GM18867 (cell line): ENCODE data around the gene DAZL.
A peak's percentile ranks its signal among the peaks of the same experiment; 100 is the strongest.

Experiments
- ATAC-seq: cut with Tn5 transposase; IDR thresholded peaks from one replicate; pipeline ENCODE4 v1.9.1; 2021; ENCODE audit warnings: mild to moderate bottlenecking, moderate library complexity; ENCODE audit not compliant: unreplicated experiment

The DAZL gene

DNA sequence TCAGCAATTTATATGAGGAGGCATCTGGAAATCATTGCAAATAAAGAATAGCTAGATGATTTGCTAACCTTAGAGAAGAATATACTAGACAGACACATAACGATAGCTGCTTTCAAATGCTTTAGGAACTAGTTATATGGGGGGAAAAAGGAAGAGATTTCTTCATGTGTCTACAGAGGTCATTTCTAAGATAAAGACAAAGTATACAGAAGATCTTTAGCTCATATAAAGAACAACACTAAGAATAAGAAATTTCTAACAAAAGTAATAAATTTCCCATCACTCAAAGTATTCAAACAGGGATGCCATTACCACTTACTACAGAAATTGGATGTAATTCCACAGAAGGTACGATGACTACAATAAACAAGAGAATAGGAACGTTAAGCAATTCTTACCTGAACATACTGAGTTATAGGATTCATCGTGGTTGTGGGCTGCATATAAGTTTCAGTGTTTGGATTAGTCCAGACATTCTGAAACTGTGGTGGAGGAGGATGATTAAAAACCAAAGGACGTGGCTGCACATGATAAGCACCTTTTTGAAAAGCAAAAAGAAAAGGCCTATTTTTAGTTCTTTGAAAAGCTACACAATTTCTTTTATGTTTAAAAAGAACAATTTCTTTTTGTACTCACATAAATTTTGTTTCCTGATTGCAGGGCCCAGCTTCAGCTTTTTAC, 8.7 kb downstream of the DAZL start:
- ATAC-seq = no peak

DNA sequence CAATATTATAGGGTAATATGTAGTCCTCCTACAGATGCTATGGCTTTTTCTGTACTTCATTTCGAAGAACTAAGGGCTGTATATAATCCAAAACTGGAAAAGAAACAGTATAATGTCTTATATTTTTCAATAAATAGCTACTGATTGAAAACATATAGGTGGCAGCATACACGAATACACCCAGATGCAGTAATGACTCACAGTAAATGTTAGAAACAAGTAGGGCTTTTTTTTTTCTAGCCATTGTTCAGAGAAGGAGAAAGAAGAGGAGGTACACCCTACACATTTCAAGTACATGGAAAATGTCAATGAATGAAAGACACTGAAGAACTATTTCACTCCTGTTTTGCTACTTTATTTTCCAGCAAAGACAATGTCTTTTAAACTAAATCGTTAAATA, 9.4 kb downstream of the DAZL start:
- no peak for ATAC-seq

DNA sequence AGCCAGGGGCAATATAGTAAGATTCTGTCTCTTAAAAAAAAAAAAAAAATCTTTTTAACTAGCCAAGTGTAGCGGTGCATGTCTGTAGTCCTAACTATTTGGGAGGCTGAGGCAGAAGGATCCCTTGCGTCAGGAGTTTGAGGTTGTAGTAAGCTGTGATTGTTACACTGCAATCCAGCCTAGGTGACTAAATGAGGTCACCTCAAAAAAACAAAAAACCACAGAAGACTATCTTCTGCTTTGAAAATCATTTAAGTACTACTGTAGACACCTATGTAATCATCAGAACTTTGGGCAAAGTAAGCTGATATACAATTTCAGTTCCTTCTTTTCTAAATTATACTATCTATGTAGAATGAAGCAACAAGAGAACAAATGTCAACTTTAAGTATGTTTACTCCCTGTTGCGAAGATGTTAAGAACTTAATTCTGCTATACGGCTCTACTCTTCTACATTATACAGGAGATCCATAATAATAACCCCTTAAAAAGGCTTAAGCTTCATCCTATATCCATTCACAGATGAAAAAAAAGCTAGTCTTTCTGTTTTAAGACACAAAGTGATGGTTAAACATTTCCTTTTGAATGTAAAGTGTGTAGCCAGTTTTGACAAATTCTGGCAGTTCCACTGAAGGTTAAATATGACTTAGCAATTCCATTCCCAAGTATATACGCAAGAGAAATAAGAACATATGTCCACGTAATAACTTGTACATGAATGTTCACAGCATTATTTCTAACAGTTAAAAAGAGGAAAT, 15.2 kb downstream of the DAZL start:
- peak; percentile 98 for ATAC-seq

DNA sequence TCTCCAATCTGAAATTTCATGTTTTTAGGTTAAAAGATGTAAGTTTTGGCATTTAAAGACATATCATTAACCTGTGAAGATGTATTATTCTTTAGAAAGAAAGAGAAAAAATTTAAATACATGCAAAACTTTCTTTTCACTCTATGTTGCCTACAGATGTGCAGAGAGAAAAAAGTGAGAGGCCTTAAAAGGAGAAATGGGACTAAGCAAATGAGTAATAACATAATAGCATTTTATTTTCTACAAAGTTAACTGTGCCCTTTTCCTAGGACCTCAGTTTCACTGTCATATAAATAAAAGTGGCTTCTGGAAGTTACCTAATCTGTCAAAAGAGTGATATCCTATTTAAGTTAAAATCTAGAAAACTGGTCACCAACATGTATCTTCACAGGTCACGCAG, 16.1 kb downstream of the DAZL start:
- no peak for ATAC-seq

DNA sequence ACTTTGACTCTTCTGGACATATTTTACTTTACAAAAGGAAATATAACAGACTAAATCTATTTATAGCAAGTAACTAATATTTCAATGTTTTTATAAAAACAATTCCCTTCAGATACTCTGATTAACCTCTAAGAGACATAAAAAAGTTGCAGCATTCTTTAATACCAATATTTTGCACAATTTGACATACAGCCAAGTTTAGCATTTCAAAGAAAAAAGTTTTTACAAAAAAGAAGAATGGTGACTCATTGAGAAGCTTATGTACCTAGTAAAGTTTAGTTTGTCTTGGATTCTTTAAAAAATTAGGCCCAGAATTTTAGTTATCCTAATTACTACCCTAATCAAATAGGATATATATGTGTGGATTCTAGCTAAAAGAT, 17.6 kb downstream of the DAZL start:
- no peak for ATAC-seq

DNA sequence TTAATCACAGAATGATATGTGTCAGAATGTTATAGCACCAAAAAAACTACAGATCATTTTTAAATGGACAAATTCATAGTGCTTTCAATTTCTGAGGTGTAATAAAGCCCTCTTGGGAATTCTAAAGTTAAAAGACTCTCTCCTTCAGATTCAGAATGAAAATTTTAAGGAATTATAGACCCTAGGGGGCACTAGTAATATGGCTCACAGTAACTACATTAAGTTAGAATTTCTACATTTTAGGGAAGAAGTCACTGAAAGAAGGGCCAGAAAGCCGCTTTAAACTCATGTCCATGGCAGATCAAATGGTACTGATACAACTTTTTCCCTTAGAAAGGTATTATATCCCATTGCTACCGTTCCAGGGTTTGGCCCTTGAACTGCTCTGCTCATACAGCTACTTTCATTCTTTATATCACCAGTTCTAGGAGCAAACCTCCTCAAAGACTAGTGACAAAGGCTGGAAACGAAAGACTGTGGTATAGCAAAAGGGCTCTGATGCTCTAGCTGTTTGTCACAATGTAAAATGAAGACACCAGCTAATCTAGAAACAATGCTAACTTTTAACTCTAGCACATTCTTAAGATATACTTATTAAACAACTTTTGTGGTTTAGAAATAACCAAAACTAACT, 18.1 kb downstream of the DAZL start:
- no peak for ATAC-seq

DNA sequence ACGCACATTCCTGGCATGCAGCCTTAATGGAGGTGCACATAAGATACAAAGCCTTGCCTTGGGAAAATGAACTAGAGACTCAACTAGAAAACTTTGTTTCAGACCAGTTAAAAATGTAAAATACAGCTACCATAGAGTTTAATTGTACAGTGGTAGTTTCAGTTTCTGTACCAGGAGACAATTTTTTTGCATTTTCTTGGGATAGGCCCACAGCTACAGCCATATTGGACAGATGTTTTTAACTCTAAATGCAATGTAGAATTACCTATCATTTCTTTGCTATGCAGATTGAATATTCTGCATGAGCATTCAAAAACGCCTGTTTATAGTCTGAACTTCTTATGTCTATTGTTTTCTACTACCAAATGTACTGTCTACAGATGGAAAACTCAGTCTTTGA, 20.3 kb downstream of the DAZL start:
- ATAC-seq = no peak

DNA sequence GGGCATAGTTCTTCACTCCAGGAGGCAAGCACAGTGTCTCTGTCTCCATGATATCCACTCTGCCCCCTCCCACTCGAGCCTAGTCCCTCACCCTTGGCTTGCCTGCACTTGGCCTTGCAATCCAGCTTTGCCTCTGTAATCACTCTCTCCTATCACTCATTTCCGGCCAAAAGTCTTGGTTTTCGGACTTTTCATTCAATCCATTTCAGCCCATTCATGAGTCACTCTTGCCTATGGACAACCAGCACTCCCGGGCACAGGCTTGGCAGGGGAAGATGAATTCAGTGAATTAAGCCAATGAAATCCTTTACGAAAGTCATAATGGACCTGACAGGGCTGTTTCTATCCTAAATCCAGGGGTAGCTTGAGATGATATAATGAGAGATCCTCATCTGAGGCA, 21.7 kb downstream of the DAZL start:
- ATAC-seq = no peak

DNA sequence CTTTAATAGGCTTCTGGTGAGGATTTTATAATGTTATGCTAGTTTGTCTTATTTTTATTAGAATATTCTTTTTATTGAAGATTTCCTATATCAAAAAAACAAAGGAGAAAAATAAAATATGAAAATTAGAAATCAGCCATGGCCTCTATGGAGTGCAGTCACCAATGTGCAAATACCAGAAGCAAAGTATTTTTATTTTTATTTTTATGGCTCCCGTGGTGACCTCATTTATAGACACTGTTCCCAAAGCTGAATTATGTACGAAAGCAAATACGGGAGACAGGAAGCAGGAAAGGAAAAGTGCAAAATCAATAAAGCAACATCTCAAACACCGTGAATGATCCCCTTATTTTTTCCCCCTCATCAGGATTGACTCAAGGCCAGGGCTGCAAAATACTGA, 35.1 kb downstream of the DAZL start:
- no peak for ATAC-seq

DNA sequence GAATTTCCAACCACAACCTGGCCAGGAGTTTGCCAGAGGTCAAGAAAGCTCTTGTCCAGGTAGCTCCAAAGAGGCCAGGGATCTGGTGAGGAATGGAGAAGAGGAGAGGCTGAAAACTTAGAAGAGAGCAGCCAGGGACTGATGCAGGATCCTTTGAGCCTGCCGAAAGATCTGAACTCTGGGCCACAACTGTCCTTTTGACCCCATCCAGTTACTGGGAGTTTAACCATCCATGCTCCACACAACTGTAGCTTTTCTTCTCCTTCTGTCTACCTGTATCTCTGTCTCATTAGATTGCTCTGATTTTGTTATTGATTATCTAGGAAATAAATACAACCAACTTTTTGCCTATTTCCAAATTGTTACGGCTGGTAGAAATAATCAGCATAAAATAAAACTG, 36.7 kb downstream of the DAZL start:
- ATAC-seq = no peak

DNA sequence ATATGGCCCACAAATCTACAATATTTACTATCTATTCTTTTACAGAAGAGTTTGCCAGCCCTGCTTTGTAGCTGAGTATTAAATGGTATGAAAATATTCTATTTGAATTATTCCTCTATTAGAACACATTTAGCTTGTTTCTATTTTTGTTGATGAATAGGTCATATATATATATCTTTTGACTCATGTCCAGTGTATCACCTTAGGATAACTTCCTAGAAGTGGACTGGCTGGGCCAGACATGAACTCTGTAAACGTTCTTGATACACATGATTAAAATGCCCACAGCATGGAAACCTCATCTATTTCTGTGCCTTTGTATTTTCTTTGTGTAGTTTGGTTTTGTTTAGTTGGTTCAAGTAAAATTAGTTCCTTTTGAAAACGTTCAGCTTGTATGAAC, 37.1 kb downstream of the DAZL start:
- ATAC-seq = no peak

DNA sequence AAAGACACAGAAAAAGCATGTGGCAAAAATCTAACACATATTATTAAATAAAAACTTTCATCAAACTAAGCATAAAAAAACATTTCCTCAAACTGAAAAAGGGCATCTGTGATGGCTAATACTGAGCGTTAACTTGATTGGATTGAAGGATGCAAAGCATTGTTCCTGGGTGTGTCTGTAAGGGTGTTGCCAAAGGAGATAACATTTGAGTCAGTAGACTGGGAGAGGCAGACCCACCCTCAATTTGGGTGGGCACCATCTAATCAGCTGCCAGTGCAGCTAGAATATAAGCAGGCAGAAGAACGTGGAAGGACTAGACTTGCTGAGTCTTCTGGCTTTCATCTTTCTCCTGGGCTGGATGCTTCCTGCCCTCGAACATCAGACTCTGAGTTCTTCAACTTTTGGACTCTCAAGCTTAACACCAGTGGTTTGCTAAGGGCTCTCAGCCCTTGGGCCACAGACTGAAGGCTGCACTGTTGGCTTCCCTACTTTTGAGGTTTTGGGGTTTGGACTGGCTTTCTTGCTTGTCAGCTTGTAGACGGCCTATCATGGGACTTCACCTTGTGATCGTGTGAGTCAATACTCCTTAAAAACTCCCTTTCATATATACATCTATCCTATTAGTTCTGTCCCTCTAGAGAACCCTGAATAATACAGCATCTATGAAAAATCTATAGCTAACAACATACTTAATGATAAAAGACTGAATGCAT, 45.4 kb downstream of the DAZL start:
- ATAC-seq = no peak

DNA sequence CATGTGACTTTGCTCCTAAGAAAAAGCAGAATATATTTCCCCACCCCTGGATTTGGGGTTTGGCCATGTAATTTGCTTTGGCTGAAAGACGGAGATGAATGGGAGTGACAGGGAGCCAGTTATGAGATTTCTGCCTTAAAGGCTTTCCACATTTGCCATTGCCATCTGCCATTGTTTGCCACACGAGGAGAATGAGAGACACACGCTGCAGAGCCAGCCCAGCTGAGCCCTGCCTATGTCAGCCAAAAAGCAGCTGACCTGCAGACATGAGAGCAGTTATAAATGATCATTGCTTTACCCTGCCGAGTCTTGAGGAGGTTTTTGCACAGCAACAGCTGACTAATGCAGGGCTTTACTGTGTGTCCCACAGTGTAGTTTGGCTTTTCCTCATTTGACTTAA, 51.1 kb downstream of the DAZL start:
- ATAC-seq = no peak

DNA sequence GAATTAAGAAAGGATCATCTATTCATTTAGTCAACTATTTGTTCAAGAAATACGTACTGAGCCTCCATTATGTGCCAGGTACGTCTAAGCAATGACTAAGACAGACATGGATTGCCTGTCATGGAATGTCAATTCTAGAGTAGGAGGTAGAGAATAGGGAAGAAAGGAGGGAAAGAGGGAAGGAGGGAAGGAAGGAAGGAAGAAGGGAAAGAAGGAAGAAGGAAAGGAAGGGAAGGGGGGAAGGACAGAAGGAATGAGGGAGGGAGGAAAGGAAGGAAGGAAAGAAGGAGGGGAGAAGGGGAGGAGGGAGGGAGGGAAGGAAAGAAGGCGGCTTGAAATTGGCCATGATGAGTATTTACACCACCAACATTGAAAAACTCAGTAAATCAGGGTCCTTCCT, 52.5 kb downstream of the DAZL start:
- no peak for ATAC-seq

DNA sequence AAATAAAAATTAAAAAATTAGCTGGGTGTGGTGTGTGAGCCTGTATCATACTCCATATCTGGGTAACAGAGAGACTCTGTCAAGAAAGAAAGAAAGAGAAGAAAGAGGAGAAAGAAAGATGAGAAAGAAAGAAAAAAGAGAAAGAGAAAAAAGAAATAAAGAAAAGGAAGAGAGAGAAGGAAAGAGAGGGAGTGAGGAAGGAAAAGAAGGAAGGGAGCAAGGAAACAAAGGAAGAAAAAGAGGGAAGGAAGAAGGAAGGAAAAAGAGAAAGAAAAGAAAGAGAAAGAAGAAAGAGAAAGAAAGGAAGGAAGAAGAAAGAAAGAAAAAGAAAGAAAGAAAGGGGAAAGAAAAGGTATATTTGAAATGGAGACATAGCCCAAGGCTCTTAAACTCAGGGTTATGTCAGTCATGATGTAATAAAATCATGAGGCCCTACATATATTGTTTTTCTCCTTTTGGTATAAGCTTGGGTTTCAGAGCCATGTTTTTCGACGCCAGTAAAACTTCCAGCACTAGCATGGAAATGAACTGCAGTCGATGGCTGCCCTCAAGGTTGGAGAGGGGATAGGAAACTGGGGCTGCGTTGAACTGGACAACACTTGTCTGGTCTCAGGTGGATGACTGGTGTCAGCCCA, 53.8 kb downstream of the DAZL start:
- ATAC-seq = peak; percentile 26

DNA sequence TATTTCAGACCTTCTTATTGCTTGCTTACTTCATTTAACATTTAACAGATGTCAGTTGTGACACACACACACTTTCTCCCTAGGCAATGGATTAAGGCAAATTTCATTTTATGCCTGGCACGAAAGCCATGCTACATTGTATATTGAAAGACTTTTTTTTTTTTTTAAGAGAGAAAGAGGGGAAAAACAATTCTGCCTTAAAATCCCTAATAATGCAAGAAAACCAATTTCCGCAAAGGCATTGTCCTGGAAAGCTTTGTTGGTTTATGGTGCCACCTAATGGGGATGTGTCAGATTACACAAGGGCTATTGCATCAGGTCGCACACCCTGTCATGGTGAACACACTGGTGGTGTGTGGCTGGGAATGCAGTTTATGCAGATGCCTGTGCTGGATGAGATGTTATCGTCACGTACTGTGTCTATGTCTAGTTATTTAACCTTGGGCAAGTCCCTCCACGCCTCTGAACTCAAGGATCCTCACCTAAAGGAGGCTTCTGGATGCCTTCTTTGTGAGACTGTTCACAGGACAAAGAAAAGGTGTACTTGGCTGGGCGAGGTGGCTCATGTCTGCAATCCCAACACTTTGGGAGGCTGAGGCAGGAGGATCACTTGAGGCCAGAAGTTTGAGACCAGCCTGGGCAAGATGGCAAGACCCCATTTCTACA, 54.4 kb downstream of the DAZL start:
- peak; percentile 86 for ATAC-seq

DNA sequence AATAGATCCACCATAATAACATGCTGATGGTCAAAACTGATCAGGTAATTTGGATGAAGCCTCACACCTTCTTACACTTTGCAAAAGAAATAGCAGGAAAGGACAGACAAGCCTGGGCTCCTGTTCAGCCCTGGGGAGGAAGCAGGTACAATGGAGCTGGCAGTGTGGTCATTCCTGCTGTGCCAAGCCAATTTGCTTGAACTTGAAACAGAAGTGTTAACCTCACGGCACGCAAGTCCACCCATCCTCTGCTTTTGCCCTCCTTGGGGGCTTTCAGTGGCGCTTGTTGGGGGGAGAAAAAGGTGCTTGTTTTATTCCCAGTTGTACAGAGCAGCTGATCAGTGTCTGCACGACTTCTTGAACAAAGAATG, 54.9 kb downstream of the DAZL start:
- peak; percentile 26 for ATAC-seq

DNA sequence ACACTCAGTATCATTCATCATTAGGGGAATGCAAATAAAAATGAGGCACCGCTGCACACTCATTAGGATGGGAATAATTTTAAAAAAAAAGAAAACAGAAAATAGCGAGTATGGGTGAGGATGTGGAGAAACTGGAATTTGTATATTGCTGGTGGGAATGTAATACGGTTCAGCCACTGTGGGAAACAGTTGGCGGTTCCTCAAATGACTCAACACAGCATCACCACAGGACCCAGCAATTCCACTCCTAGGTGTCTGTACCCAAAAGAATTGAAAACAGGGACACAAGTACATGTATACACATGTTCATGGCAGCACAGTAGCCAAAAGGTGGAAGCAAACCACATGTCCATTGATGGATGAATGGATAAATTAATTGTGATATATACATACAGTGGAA, 56.5 kb downstream of the DAZL start:
- ATAC-seq = no peak

DNA sequence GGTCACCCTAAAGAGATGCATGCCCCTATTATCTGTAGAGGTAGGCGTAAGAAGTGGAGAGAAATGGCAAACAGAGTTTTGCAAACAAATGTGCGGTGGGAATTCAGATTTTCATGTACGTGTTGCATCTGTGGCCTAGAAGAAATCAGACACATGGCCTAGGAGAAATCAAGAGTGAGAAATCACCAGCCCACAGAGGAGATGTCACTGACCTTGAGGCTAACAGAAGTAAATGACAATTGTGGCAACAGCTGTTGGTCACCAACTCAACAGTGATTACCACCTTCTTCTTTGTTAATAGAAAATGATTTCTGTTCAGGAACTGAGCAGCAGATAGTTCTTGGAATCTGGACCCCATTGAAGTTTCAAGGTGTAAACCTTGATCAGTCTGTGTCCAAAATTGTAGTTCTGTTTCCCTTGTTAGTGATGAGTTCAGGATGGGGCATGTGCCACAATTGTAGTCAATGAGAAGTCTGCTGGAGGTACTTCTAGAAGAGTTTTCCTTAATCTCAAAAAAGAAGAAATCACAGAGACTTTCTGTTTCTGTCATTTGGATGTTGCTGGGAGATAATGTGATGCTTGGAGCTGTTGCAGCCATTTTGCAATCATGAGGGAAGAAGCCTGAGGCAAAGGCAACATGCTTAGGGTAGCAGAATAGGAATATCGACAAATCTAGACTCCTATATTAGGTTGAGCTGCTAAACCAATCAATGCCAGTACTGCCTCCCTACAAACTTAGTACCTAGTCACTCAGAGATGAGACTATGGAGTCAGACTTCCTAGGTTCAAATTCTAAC, 57.5 kb downstream of the DAZL start:
- ATAC-seq = no peak
